HTR-8/SVneo (cell line): ENCODE measurements around the gene HES4.

ENCODE experiments used
- DNase-seq: peaks from one replicate; pipeline ENCODE4 v3.0.0; 2011; ENCODE audit warnings: low spot score, mixed read lengths; ENCODE audit not compliant: insufficient read length
- FAIRE-seq: peaks from 2 replicates; lab custom pipeline; 2011; peaks lifted over from hg19 to GRCh38; lab: Jason Lieb, UNC

HES4 gene

GRCh38 chr1:999725-1000356, at the start of gene HES4:
TSS of gene HES4 (minus strand) at chr1:1000097. CDS start at chr1:999973, 124 bp downstream.
- FAIRE-seq (peak; percentile 88), DNase-seq (peak; percentile 81)

DNA sequence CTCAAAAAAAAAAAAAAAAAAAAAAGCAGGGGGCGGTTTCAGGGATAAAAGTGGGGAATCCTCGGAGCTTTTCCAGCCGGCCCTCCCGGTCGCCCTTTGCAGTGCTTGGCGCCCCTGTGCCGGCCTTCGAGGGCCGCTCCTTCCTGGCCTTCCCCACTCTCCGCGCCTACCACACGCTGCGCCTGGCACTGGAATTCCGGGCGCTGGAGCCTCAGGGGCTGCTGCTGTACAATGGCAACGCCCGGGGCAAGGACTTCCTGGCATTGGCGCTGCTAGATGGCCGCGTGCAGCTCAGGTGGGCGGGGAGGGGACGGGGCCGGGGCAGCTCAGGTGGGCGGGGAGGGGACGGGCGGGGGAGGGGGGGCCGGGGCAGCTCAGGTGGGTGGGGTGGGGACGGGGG, 48.9 kb upstream of the HES4 start:
- DNase-seq (no peak), FAIRE-seq (no peak)

GRCh38 chr1:1047963-1048362, 48.1 kb upstream of the HES4 start:
- FAIRE-seq (no peak), DNase-seq (no peak)

- no peak for DNase-seq
- no peak for FAIRE-seq
These were observed 47.5 kb upstream of the HES4 start for GRCh38 chr1:1047407-1047806.

DNA sequence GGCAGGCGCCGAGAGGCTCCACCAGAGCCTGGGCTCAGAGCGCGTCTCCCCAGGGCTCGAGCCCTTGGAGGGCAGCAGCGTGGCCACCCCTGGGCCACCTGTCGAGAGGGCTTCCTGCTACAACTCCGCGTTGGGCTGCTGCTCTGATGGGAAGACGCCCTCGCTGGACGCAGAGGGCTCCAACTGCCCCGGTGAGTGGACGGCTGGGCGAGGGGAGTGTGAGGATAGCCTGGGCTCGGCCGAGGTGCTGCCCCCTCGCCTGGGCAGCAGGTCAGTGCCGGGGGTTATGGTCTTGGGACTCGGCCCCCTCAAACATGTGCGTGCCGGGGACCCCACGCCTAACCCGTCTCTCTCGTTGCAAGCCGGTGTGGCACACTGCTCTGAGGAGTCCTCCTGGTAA, 46.9 kb upstream of the HES4 start:
- DNase-seq (no peak), FAIRE-seq (no peak)

DNA sequence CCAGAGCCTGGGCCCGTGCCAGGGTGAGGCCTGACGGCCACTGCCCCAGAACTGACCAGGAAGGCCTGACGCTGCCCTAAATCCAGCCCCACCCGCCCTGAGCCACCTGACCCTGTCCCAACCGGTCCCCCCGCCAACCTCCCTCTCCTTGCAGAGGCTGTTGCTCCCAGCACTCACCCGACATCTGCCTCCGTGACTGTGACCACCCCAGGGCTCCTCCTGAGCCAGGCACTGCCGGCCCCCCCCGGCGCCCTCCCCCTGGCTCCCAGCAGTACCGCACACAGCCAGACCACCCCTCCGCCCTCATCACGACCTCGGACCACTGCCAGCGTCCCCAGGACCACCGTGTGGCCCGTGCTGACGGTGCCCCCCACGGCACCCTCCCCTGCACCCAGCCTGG, 46.3 kb upstream of the HES4 start:
- FAIRE-seq (no peak), DNase-seq (no peak)

DNA sequence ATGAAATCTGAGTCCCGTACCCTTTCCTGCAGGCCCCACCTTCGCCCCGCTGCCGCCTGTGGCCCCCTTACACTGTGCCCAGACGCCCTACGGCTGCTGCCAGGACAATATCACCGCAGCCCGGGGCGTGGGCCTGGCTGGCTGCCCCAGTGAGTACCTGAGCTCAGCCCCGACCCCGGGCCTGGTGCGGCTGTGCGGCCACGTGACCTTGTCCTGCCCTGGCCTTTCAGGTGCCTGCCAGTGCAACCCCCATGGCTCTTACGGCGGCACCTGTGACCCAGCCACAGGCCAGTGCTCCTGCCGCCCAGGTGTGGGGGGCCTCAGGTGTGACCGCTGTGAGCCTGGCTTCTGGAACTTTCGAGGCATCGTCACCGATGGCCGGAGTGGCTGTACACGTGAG, 45.2 kb upstream of the HES4 start:
- DNase-seq (no peak), FAIRE-seq (no peak)

DNA sequence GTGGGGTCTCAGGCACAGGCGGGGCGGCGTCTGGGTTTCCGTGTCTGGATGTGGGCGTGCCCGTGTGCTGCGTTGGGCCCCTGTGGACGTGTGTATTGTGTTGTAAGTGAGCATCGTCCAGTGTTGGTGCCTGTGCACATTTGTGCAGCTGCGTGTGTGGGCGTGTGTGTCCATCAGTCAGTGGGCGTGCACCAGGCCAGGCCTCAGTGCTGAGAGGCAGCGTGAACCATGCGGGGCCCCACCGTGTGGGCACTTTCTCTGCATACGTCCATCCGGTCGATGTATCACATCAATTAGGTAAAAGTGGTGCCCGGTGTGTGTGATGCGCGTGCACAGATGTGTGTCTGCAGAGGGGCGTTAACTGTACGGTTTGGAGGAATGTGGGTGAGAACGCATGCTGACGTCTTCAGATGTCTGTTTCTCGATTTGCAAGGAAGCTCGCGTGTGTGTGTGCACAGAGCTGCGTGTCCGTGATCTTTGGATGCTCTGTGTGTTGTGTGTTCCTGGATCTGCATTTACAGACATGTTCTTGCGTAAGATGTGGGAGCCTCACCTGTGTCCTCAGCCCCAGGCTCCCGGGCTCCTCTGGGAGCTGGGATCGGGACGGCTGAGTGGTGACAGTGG, 44.7 kb upstream of the HES4 start:
- DNase-seq (no peak), FAIRE-seq (no peak)

GRCh38 chr1:1043921-1044320, 44.0 kb upstream of the HES4 start:
- DNase-seq (no peak), FAIRE-seq (no peak)

GRCh38 chr1:1043411-1043810, 43.5 kb upstream of the HES4 start:
- DNase-seq (no peak), FAIRE-seq (no peak)

DNA sequence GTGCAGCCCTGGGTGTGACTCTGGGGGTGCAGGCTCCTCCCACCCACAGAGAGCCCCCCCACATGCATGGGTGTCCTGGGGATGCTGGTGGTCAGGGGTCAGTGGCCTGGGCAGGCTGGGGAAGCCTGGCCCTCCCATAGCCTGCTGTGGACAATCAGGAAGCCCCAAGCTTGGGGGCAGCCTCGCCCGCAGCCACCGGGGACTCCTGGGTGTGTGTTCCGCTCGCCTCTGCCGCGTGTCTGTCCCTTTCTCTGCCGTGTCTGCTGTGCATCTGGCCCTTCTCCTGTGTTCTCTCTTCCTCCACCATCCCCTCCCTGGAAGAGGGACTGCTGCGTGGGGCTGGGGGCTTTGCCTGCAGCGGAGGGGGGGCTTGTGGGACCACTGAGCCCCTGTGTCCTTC, 42.9 kb upstream of the HES4 start:
- FAIRE-seq (no peak), DNase-seq (no peak)

DNA sequence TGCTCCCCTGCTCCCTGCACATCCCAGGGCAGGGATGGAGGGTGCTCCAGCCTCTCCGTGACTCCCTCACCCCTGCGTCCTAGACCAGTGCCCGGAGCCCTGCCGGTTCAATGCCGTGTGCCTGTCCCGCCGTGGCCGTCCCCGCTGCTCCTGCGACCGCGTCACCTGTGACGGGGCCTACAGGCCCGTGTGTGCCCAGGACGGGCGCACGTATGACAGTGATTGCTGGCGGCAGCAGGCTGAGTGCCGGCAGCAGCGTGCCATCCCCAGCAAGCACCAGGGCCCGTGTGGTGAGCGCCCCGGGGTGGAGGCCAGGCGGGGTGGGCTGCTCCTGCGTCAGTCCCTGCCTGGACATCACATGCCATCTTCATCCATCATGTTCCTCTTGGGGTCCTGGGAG, 42.0 kb upstream of the HES4 start:
- FAIRE-seq (no peak), DNase-seq (no peak)

DNA sequence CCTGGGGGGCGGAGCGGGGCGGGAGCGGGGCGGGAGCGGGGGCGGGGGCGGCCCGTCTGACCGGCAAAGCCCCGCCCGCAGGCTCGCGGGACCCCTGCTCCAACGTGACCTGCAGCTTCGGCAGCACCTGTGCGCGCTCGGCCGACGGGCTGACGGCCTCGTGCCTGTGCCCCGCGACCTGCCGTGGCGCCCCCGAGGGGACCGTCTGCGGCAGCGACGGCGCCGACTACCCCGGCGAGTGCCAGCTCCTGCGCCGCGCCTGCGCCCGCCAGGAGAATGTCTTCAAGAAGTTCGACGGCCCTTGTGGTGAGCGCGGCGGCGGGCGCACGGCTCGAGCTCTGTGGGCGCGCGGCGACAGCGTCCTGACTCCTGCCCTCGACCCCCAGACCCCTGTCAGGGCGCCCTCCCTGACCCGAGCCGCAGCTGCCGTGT, 41.2 kb upstream of the HES4 start:
- DNase-seq (no peak), FAIRE-seq (no peak)

DNA sequence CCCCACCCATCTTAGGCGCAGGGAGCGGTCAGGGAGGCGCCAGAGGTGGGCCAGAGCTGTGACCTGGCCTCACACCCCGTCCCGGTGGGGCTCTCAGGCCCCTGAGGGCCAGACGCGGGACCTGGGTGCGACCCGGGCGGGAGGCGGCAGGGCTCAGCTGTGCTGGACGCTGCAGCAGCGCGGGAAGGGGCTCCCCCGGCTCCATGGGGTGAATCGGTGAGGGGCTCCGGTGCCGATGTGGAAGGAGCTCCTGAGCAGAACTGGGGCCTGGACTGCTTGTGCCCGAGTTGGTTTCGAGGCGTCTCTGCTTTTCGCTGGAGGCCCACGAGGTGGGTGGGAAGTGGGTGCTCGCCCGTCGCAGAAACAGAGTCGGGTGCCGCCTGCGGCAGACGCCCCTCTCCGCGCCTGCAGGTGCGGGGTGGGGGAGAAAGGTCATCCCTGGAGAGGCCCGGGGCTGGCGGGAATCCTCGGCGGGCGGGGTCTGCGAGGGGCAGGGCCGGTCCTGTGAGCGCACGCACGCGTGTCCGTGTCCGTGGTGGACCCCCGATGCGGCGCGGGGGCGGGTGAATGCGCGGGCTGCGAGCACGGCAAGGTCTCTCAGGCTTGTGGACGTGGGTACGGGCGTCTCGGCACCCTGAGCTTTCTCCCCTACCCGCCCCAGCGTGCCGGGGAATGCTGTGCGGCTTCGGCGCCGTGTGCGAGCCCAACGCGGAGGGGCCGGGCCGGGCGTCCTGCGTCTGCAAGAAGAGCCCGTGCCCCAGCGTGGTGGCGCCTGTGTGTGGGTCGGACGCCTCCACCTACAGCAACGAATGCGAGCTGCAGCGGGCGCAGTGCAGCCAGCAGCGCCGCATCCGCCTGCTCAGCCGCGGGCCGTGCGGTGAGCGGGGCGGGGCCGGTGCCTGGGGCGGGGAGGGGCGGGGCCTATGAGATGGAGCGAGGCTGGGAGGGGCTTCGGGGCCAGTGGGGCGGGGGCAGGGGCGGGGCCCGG, 40.4 kb upstream of the HES4 start:
- no peak for DNase-seq
- no peak for FAIRE-seq

GRCh38 chr1:1039145-1039910, 39.4 kb upstream of the HES4 start:
- FAIRE-seq (no peak), DNase-seq (no peak)

- DNase-seq (no peak), FAIRE-seq (no peak)
These were observed 38.8 kb upstream of the HES4 start for GRCh38 chr1:1038694-1039093.

- DNase-seq (no peak), FAIRE-seq (no peak)
These were observed 37.8 kb upstream of the HES4 start for GRCh38 chr1:1037366-1038327.

DNA sequence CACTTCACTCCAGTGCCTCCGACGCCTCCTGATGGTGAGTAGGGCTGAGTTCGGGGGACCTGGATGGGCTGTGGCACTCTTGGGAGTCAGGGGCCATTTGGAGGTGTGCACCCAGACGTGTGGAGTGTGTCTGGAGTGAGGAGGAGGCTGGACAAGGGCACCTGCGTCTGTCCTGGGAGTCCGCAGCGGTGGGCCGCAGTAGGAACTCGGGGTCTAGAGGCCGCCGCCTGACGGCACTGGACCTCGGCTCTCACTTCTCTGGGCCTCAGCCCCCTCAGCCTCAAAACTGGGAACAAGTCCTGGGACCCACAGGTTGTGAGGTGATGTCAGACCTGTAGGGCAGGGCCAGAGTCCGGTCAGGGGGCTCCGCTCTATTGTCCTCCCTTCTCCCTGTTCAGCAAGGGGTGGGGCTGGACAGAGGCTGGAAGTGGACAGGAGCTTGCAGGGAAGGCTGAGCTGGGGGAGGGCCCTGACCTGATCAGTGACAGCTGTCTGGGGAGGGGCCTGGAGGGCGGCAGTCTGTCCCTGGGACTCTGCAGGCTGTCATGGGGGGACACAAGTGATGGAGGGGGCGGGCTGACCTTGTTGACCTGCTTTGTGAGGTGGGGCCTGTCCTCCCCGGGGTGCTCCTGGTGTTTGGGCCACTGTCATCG, 35.5 kb upstream of the HES4 start:
- no peak for DNase-seq
- FAIRE-seq: no peak

DNA sequence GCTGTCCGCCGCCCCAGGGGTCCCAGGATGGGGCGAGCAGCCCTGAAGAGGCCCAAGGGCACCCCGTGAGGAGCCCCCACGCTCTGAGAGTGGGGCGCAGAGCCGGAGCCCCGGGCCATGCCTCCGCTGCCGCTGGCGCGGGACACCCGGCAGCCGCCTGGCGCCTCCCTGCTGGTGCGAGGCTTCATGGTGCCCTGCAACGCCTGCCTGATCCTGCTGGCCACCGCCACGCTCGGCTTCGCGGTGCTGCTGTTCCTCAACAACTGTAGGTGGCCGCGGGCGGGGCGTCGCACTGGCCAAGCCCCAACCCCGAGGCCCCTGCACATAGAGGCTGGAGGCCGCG, 34.5 kb upstream of the HES4 start:
- no peak for FAIRE-seq
- no peak for DNase-seq
